Stimulated activated CD4-positive, alpha-beta T cell treated with anti-CD3 and anti-CD28 coated beads, Interleukin-15, amount 100 ng/mL, for 24 hours (primary cell): Measurements from ENCODE around the gene PTGFRN.
"Not testable (repeated sequence)": the region's sequence is repeated elsewhere in the genome, so short reads cannot be mapped to it uniquely, and the experiment has no call there.

Source experiments
- DNase-seq: peaks from one replicate; pipeline ENCODE4 v3.0.0-alpha.2; 2020

PTGFRN gene

GRCh38 chr1:116918714-116919357 is 9.1 kb downstream of the PTGFRN start:
- no peak for DNase-seq

GRCh38 chr1:116919802-116920201 is 10.1 kb downstream of the PTGFRN start:
- no peak for DNase-seq

- DNase-seq: no peak
Measured at GRCh38 chr1:116920211-116920610, 10.5 kb downstream of the PTGFRN start.

- no peak for DNase-seq
Measured at GRCh38 chr1:116921301-116921885, 11.7 kb downstream of the PTGFRN start.

- no peak for DNase-seq
Measured at GRCh38 chr1:116921937-116922336, 12.2 kb downstream of the PTGFRN start.

GRCh38 chr1:116923421-116923820 is 13.7 kb downstream of the PTGFRN start:
- DNase-seq: no peak

- no peak for DNase-seq
Measured at GRCh38 chr1:116927049-116927798, 17.5 kb downstream of the PTGFRN start.

- DNase-seq: no peak
Measured at GRCh38 chr1:116929961-116930592, 20.4 kb downstream of the PTGFRN start.

- no peak for DNase-seq
Measured at GRCh38 chr1:116931016-116931918, 21.6 kb downstream of the PTGFRN start.

GRCh38 chr1:116933606-116934515 is 24.1 kb downstream of the PTGFRN start:
- no peak for DNase-seq

GRCh38 chr1:116934586-116935207 is 25.0 kb downstream of the PTGFRN start:
- no peak for DNase-seq

GRCh38 chr1:116938216-116938615 is 28.5 kb downstream of the PTGFRN start:
- no peak for DNase-seq

GRCh38 chr1:116939780-116940543 is 30.2 kb downstream of the PTGFRN start:
- DNase-seq: not testable (repeated sequence)

- no peak for DNase-seq
Measured at GRCh38 chr1:116940814-116941599, 31.3 kb downstream of the PTGFRN start.

GRCh38 chr1:116941670-116942069 is 32.0 kb downstream of the PTGFRN start:
- no peak for DNase-seq

- DNase-seq: no peak
Measured at GRCh38 chr1:116942344-116942743, 32.6 kb downstream of the PTGFRN start.

GRCh38 chr1:116943438-116943837 is 33.7 kb downstream of the PTGFRN start:
- peak; percentile 19 for DNase-seq

GRCh38 chr1:116944613-116945012 is 34.9 kb downstream of the PTGFRN start:
- DNase-seq: no peak

GRCh38 chr1:116945421-116945820 is 35.7 kb downstream of the PTGFRN start:
- no peak for DNase-seq
